Retina (tissue), 1 donor: ENCODE measurements around the gene CRBN.

Experiments used
- DNase-seq: peaks from one replicate; pipeline ENCODE4 v3.0.0-alpha.2; 2016

CRBN gene

DNA sequence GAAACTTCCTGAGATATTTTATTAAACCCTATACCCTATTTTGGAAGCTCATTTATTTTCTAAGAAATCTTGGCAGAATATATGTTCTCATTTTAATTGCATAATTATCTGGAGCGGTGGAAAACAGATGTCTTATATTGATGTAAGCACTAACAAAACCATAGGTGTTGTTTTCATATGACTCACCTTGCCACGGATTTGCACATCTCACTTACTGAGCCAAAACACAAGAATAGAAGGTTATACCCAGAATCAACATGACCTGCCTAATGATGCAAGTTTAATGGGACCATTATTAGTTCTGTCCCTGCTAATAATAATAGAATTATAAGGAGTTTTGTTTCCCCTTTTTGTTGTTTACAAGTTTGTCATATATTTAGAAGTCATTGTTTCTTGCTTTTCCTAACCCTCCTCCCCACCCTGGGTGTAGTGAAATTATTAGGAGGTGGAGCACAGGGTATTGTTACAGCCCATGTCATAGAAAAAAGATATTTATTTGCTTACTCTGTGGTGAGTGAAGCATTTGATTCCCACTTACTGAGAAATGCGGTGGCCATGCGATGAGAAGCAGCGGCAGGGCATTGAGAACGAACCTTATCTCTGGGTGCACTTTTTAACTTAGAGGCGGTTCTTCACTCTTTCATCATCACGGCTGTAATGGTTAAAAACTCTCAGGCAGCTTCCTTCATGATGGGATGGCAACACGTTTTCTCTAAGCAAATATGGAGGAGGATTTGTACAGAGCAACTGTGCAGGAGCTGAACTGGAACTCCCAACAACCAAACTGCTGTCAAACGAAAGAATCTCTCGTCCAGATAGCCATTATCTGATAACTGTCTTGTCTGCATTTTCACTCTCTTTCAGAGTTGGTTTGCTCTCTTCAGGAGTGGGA, 69.8 kb downstream of the CRBN start:
- DNase-seq, result no peak

DNA sequence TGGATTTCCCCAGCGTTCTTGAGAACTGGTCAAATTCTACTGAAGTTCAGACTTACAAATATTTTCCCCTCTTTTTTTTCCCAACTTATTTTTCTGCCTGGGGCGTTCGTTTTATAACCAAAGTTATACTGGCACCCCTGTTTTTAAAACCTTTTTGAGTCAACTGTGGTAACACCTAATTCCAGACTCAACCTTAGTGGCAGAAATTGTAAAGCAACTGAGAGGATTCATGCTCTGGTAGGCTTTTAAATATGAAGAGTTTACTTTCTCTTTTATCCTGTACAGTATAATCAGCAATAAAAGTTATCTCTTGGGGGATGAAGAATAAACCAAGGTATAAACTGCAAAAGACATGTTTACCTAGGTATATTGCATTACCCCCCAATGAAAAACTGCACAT, 71.6 kb downstream of the CRBN start:
- no peak for DNase-seq

DNA sequence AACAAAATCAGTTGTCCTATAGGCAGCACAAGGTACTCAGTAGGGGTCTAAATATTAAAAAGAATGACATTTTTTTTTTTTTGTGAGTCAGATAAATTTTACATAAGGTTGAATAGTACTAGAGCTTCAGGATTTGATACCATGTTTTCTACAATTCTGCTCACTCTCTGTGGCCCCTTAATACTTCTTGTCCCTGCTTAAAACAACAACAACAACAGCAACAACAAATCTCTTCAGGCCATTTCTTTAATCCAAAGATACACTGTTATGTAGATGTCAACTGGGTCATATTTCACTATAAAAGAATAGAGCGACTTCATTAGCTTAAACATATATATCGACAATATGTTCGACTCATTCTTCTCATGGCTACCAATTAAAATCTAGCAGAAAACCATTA, 72.3 kb downstream of the CRBN start:
- DNase-seq, result no peak

DNA sequence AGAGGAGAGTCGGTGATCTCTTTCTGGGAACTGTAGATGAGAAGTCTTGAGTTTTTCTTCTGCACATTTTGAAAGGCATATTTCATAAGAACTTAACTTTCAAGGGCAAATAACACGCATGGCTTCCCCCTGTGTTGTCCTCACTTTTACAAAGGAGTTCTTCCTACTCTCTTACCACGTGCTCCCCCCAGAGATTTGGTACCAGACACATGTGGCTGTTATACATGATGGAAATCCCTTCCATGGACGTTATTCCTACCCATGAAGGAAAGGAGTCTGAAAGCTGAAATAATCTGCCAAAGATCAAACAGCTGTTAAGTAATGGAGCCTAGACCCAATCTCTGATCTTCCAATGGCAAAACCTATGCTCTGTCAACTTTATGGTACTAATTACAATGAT, 73.7 kb downstream of the CRBN start:
- DNase-seq, result no peak

DNA sequence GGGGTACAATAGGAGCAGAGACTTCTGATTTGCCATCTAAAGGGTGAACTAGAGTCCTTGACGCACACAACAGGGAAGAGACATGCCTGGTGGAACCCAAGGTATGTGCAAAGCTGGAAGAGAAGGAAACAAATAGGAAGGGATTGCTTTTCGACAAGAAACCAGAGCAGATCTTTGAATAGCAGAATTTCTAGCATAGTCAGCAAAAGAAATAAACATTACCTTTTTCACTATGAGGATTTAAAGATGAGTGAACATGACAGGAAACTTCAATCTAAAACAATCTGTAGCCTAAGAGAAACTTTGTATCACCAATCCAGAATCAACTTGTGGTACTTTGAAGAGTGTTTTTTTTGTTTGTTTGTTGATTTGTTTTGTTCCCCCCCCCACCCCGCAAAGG, 74.2 kb downstream of the CRBN start:
- no peak for DNase-seq

DNA sequence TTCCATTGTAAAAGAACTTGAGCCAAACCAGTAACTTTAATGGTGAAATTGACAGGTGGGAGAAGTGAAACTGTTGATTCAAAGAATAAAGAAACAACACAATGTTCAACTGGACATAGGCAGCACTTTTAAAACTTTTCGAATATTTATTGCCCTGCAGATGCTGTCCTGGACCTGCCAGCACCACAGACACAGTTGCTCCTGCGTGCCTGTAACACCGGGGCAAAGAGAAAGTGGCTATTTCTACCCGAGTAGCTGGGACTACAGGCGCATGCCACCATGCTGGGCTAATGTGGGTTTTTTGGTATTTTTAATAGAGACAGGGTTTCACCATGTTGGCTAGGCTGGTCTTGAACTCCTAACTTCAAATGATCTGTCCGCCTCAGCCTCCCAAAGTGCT, 76.7 kb downstream of the CRBN start:
- DNase-seq, result no peak

DNA sequence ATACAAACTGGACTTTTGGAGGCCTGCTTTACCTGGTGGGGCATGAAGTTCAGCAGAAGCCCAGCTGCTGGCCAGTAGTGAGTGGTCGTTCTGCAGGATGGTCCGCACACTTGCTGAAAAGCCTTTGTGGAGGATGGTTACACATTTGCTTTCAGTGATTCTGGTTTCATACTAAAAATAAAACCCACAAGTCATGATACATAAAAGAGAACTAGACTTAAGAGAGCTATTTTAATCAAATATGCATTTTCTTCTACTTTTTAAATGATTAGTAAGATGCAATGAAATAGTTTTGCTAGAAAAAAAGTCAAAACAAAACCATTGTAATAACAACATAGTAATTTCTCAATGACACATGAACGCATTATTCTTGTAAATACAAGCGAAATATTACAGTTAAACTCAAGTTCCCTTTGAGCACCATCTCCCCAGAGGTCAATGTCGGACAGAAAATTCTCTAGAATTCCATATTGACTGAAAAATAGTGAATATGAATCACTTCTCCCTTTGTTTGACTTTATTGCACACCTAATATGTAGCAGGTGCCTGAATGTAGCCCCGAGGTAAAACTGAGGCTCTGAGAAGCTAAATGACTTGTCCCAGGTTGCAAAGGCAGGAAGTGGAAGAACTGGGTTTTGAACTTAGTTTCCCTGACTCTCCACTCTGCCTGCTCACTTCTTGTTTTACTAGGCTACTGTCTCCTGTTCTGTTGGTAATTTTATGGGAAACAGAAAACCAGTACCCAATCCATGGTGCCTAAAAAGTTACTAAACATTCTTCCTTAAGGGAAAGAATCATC, 77.6 kb downstream of the CRBN start:
- no peak for DNase-seq
